Thyroid gland (tissue), 4 donors: ENCODE data around the gene PDE6A.

ENCODE experiments used
- CTCF ChIP-seq, 6 experiments: fragments of 200-600 bp in 3 of 6; fragments of 450-650 bp in 3 of 6; sonication (generic) in 3 of 6; IDR thresholded peaks; one replicate each; pipeline ENCODE4 v1.5.1; 2016 to 2019; ENCODE audit warnings: antibody characterized with exemption in 6 of 6, mild to moderate bottlenecking in 2 of 6, inconsistent platforms in 1 of 6, moderate library complexity in 1 of 6
- POLR2A ChIP-seq, 2 donors: fragments of 450-650 bp; IDR thresholded peaks; one replicate each; pipeline ENCODE4 v1.6.1; 2017; ENCODE audit warnings: antibody characterized with exemption in 2 of 2, mild to moderate bottlenecking in 2 of 2, moderate library complexity in 1 of 2

- TF ChIP-seq CTCF (IDR thresholded peaks at IDR 0.05) (no peak), POLR2A (IDR thresholded peaks at IDR 0.05) (no peak)
Observed at GRCh38 chr5:149957855-149958254, 13.3 kb upstream of the PDE6A start.
